Endometrial microvascular endothelial cells (primary cell): Measurements from ENCODE around the gene TSPAN3. TPM values are rescaled to one million over a fixed set of nuclear protein-coding genes. Genes with fewer than 3 reads are reported as not detected.

ENCODE experiments used
- in situ Hi-C: cut with HindIII; loops from 2 replicates; pipeline ENCODE4 v1.10.0; 2017; ENCODE audit warnings: low sequenced_read_pairs, low pct_unique_long_range_greater_than_20kb; ENCODE audit errors: inconsistent ontology term
- total RNA-seq: library from RNA; depleted of rRNA; stranded (reverse); fragments of >200 nt; gene quantifications from one replicate; pipeline ENCODE4 v1.2.3, GENCODE V29; 2015; ENCODE audit errors: inconsistent ontology term

The TSPAN3 gene
- total RNA-seq, 1 donor from 2014 or later = 361 TPM

DNA sequence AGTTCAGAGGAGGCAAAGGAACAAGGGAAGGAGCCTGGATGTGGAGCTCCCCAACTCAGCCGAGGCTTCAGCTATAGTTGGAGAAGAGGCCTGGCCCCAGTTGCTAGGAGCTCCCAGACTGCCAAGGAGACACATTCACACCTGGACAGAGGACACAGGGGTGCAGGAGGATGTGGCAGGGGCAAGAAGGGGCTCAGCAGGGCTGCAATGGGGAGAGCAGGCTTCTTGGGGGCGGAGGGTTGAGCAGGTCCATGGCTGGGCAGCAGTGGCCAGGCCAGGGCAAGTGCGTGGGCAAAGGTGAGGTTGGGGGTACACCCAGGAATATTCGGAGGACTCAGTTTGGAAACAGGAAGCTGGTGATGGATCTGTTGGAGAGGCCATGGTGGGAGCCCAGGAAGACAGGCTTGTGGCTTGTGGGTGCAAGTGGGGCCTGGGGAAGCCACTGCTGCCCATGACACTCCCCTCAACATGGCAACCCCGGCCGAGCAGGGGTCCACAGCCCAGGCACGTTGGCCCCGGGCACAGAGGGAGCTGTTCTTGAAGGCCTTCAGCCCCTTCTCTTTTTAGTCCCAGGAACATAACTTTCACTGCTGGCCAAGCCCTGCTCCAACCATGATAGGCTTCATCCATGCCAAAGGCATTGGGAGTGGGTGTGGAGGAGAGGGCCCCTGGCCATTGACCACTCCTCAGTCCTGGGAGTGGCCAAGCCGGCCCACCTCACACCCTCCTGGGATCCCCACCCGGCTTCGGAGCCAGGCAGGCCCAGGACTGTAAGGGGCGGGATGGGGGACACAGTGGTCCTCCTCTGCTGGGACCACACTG lies 33.3 kb downstream of the TSPAN3 start:
- in situ Hi-C loops = no loop called here

DNA sequence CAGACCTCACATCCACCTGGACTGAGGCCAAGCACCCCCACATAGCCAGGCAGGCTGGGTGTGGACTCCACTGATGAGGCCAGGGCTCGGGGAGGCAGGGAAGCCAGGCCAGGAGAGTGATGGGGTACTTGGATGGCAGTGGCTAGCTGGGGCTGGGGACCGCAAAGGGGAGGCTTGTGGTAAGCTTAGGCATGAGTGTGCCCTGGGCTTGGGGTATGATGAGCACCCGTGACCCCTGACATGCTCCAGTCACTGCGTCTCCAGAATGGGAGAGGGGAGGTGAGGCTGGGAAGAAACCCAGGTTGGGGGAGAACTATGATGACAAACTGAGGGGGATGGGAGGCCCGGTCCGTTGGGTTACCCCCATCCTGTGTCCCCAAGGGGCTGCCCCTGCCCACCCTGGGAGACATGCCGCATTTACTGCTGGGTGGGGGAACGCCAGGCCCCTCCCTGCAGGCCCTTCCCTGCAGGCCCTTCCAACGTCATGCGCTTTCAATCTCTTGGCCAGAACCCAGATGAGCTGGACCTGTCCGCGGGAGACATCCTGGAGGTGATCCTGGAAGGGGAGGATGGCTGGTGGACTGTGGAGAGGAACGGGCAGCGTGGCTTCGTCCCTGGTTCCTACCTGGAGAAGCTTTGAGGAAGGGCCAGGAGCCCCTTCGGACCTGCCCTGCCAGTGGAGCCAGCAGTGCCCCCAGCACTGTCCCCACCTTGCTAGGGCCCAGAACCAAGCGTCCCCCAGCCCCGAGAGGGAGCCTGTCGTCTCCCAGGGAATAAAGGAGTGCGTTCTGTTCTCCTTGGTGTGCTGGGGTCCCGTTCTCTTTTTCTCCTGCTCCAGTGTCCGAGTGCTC lies 34.1 kb downstream of the TSPAN3 start:
- in situ Hi-C loops = no loop called here

DNA sequence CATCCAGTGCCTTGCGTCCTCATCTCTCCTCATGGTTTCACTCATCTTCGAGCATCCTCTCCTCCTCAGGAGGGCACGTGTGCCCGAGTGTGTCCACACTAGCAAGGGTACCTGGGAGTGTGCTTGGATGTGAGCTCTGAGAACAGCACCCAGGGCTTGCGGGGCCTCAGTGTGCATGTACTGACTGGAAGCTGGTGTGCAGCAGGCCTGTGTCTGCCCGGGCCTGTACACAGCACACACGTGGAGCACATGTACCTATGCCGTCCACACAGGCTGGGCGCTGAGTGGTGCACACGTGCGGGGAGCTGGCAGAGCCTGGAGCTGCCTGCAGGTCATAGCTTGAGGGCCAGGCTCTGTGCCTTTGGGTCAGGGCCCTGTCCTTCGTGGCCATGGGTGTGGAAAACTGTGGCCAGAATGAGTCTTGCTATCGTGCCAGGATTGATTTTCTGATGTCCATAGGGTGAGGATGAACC lies 34.9 kb downstream of the TSPAN3 start:
- in situ Hi-C loops = no loop called here

DNA sequence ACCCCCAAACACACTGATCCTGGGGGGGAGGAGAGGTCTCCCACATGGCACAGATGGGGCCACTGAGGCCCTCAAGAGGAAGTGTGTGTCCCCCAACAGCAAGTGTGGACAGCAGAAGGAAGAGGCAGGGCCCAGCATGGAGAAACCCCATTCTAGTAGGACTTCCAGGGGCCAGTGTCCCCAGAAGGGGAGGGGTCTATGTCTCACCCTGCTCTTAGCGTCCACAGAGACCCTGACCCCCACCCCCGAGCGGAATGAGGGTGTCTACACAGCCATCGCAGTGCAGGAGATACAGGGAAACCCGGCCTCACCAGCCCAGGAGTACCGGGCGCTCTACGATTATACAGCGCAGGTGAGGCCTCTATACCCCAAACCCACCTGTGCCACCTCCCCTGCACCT lies 35.3 kb downstream of the TSPAN3 start:
- in situ Hi-C loops = no loop called here

DNA sequence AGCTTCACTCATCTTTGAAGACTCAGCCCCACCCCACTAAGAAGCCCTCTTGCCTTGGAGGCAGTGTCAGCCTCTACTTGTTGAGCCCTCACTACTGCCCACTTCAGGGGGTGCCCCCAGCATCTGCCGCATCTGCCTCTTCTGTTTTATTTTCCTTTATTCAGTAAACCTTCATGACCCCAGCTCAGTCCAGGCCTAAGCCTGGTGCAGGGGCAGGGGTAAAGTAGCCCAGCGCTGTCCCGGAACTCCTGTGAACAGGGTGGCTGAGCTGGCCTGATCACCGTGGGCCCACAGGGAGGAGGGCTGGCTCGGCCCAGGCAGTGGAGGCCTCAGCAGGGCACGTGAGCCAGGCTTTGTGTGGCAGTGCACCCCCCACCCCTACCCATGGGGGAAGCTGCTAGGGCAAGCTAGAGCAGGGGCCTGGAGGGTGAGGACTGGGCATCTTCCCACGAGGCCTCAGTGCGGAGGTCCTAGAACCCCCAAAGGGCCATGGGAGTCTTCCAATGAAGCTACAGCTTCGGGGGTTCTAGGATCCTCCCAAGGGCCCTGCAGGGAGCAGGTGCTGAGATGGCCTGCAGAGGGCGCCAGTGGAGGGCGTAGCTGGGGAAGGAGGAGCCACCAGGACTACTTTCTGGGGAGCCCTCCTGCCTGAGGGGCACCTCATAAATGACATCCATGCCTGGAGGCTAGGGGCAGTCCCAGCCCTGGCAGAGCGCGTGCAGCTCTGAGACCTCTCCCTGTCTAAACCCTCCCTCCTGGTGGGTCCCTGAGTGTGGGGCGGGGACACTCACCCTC lies 36.0 kb downstream of the TSPAN3 start:
- in situ Hi-C loops = no loop called here

DNA sequence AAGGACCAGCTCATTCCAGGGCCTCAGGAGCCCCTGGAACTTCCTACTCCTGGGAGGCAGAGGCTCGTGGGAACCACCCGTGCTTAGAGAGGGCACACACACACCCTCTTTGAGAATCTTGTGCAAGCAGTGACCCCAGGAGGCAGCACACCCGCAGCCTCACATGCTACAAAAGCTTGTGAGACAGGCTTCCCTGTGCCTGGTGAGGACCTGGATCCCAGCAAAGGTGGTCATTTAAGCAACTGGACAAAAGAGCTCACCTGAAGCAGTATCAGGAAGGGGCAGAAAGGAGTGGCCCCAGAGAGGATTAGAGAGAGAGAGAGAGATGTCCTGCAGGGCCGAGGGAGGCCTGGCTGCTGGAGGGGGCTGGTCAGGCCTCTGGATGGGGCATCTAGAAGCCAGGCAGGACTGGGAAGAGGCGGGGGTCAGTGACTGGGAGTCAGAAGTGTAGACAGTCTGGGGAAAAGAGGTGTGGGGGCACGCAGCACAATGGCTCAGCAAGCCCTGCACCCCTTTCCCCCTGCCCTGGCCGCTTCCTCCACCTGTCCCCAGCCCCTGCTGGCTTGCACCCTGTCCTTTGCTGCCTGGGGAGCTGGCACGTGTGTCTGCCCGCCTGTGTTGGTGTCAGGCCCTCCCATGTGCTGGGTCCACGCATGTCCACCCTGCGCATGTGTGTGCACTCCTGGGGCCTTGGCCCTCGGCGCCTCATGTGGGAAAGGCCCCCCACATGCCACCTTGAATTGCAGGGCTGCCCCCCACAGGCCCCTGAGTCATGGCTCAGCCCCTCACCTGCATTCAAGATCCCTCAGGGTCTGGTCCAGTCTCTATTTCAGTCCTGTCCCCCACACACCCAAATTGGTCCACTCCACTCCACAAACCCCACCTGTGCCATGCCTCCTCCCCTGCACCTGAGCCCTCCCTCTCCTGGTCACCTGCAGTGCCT lies 36.9 kb downstream of the TSPAN3 start:
- in situ Hi-C loops = no loop called here

DNA sequence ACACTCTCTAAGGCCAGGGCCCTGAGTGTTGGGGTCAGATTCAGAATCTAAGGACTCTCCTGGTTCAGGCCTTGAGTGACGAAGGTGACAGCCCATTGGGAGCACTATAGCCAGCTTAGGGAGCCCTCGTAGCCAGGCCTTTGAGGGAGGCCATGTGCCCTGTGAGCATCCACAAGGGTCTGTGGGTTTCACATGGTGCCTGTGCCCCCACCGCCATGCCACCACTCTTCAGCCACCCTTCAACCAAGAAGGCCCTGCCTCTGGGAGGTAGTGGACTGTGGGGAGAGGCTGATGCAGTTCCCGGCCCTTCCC lies 37.5 kb downstream of the TSPAN3 start:
- in situ Hi-C loops = no loop called here

DNA sequence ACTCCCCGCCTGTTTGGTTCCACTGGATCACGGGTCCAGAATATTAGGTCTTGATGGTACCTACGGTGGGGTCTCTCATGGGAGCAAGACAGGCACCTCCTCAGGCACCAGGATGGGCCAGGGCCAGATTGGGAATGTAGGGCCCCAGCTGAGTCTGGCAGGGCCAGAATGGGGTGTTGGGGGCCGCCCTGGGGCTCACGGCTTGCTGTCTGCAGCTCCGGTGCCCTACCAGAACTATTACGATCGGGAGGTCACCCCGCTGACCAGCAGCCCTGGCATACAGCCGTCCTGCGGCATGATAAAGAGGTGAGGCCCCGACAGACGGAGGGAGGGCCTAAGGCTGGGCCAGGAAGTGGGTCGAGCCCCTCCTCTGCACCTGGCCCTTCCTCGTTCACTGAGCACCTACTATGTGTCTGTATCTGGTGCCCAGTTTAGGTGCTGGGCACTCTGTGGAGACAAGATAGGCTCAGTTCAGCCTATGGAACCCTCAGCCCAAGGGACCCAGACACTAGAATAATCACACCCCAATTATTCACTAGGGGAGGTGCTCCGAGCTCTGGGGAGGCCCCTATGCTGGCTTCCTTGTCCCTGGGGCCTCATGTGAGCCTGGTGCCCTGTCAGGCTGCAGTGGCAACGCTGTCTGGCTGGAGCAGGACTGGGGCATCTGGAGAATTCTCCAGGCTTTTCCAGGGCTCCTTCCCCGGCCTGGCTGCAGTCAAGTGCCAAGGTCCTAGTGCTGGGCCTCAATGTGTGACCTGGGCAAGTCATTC lies 38.1 kb downstream of the TSPAN3 start:
- in situ Hi-C loops = no loop called here

DNA sequence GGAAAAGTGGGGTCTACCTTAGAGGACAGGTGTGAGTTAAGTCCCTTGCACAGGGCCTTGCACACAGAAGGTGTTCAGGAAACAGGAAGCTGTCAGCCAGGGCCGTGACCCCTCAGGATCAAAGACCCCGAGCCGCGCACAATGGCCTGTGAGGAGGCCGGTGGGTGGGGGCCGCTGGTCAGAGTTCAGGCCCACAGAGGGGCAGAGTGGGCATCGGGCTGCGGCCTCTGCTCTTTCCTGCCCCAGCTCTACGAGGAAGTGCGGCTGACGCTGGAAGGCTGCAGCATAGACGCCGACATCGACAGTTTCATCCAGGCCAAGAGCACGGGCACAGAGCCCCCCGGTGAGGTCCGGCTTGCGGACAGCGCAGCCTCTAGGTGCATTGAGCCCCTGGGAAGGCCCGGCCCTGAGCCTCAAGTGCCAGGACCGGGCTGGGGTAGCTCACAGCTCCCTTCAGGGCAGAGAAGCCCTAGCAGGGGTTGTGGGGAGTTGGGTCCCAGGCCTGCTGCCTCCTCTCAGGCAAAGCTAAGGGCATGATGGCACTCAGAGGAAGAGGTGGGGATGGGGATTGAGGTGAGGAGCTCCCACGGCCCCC lies 38.8 kb downstream of the TSPAN3 start:
- in situ Hi-C loops = no loop called here

DNA sequence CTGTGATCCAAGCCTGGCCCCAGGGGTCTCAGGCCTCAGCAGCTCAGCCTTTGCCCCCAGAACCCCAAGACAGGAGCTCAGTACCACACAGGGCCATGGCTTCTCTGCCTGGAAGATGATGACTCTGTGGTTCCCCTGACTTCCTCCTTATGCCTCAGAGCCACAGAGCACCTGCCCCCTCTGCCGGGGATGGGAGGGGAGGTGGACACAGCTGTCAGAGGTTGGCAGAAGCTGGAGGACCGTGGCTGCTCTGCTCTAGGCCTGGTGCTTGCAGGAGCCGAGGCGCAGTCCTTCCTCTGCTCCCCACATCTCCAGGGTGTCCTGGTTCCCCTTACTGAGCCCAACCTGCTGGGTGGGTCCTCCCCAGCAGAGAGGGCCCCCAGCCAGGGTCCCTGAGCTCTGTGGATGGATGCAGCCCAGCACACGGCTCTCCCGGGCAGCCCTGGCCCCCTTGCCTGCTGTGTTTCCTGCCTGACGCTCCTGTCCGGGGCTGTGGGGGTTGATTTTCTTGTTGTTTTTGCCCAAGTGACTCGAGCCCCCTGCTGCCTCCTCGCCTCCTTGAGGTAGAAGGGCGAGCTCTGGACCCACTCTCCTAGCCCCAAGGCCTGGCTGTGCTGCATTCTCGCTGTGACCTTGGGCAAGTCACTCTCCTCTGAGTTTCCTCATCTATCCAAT lies 39.4 kb downstream of the TSPAN3 start:
- in situ Hi-C loops = no loop called here

DNA sequence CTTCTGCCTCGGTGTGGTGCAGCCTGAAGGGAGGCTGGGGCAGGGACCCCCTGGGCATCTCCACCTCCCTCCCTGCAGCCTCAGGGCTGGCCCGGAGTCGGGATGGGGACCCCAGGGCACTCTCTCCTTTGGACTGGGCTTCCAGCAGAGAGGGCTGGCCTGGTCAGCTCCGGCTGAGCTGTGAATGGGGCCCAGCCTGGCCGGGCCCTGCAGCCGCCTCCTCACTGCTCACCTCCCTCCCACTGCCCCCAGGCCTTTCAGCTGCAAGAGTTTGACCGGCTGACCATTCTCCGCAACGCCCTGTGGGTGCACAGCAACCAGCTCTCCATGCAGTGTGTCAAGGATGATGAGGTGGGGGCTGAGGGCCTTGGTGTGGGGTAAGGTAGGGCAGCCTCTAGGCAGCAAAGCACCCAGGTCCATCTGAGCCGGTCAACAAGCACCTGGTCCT lies 40.0 kb downstream of the TSPAN3 start:
- in situ Hi-C loops = no loop called here

DNA sequence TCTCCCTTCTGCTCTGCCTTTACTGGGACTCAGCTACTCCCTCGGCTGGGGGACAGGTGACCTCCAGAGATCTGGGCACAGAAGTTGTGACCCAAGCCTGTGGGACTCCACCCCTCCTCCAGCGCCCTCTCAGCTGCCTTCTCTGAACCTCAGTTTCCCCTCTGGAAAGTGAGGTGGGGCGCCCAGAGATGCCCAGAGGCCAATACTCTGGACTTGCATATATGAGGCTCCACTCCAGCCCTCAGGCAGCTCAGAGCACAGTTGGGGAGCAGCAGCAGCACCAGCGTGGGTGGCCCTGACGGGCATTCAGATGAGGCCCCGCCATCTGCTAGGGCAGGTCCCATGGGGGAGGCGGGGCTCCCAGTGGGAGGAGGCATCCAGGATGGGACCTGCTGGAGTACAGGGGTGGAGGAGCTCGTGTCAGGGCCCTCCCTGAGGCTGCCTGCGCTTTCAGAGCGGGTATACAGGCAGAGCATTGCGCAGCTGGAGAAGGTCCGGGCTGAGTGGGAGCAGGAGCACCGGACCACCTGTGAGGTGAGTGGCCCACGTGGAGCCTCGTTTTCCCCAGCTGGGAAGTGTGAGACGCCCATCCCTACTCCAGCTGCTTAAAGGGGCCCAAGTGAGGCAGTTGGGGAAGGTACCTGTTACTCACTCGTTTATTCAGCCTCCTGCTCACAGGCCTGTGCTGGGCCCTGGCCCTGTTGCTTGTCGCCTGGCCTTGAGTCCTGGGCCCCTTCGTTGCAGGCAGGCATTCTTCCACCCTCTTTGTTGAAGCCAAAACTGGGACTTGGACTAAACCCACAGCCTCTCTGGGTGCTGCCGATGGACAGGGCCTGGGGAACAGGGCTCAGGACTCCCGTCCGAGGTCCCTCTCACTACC lies 40.6 kb downstream of the TSPAN3 start:
- in situ Hi-C loops = no loop called here

DNA sequence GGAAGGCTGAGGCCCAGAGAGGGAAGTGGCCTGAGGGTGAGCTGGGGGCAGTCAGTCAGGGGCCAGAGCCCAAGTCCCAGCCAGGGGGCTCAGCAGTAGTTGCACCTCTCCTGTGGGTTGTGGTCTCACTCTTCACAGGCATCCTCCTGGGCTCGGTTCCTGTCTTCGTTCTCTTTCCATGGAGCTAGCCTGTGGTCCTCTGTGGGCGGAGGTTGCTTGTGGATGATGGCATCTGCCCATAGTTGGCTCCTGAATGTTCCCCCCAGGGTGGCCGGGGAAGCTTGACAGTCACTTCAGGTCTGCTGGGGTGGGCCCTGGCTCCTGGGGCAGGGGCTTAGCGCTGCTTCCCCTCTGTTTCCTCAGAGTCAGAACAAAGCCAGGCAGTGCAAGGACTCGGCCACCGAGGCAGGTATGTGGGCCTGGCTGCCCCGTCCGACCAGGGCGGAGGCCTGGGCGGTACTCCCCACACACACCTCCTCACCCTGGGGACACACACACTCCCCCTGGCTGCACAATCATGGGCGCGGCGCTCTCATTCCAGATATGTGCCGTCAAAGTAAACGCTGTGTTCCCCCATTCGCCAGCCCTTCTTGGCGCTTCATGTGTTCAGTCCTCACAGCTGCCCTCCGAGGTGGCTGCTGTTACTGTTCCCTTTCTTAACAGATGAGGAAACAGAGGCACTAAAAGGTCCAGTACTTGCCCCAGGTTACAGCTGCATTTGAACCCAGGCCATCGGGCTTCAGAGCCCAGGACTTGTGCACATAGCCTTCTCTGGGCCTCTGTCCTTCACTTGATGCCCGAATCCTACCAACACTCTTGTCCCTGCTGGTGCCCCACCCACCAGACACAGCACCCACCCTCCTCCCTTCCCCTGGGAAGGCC lies 41.5 kb downstream of the TSPAN3 start:
- in situ Hi-C loops = no loop called here

DNA sequence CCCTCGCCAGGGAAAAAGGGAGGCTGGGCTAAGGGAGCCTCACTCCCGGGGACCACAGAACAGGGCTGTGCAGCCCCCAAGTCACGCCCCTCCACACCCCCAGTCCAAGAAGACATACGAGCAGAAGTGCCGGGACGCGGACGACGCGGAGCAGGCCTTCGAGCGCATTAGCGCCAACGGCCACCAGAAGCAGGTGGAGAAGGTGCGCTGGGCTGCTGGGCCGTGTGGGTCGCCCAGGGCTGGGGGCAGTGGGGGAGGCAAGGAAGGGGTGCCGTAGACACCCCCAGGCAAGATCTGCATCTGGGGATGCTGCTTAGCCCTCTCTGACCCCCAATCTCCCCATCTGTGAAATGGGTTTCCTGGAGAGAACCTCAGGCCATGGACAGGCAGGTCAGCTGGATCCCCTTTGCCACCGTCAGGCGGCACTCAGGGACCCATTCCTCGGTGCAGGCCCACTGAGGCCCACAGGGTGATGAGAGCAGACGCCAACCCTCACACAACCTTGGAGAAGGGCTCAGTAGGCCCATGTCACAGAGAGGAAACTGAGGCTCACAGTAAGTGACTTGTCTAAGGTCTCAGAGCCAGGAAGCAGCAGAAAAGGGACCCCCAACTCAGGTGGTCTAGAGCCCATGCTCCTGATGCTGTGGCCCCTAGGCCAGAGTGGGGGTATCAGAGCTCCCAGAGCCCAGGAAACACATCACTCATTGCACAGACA lies 42.3 kb downstream of the TSPAN3 start:
- in situ Hi-C loops = no loop called here
